AG04450 (cell line): Measurements from ENCODE around the gene PDLIM1. TPM values are rescaled to one million over a fixed set of nuclear protein-coding genes. Genes with fewer than 3 reads are reported as not detected.

Source experiments
- CTCF ChIA-PET: fragments of 300-600, 350-600 bp; formaldehyde crosslinking; extraction: SDS; loops from one replicate; lab custom pipeline; 2022; ENCODE audit warnings: antibody characterized with exemption, inconsistent platforms; lab: Charles Lee
- POLR2A ChIA-PET: fragments of 350-600 bp; formaldehyde crosslinking; extraction: SDS; loops from one replicate; lab custom pipeline; 2021; ENCODE audit warnings: antibody characterized with exemption, inconsistent platforms; lab: Yijun Ruan, JAX
- DNase-seq: peaks from one replicate; pipeline ENCODE4 v3.0.0-alpha.2; 2011; ENCODE audit warnings: low read depth, low spot score
- H3K27ac ChIP-seq: one replicate; pipeline ENCODE4 v1.5.1; 2012; ENCODE audit warnings: low read depth, low read length, control low read depth
- H3K27me3 ChIP-seq: one replicate; pipeline ENCODE4 v1.6.0; 2012; ENCODE audit warnings: low read length; ENCODE audit not compliant: control insufficient read depth, insufficient read depth
- H3K4me3 ChIP-seq: 2 replicates; pipeline ENCODE4 v1.5.1; 2011; ENCODE audit warnings: mild to moderate bottlenecking, low read depth, low read length, control low read depth
- H3K9me3 ChIP-seq: 2 replicates; pipeline ENCODE4 v1.5.1; 2012; ENCODE audit warnings: low read length; ENCODE audit not compliant: control insufficient read depth, insufficient read depth
- polyA plus RNA-seq: library from polyadenylated mRNA; depleted of rRNA; stranded (reverse); fragments of >200 nt; gene quantifications from 2 replicates; pipeline ENCODE4 v1.2.3, GENCODE V29; 2011
- TF ChIP-seq, protein P1 (sequence below): IDR thresholded peaks from 2 replicates; pipeline ENCODE4 v1.5.1; 2011; ENCODE audit warnings: low read depth, low read length, control low read depth, inconsistent platforms

The PDLIM1 gene
- polyA plus RNA-seq, 1 experiment: 255 TPM

DNA sequence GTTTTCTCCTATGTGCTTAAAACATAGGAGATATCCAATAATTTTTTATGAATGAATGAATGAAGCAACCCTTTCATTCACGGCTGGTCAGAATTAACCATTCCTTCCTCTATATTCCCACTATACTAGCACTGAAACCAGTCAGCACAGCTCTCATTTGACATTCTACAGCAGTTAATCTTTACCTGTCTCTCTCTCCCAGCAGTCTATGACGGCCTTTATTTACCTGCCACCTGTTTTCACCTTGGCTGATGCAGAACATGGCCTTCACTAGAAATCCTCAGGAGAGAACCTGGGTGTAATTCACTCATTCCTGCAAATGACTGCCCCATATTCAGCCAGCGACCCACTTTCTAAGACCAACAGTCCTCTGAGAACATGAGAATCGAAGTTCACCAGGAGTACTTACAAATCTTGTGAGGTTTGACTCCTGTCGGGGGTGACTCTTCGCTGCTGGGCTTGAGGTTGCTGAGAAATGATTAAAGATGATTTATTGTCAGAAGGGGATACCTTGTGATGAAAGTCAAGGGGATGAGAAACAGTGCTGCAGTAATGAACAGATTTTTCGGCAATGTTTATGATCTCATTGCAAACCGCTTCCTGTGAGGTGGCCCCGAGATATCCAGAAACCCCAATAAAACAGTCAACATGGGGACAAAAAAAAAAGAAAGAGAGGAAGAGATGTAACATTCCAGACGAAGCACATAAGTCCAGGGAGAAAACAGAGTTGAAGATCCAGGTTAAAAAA lies 30.9 kb upstream of the PDLIM1 start:
- ChIA-PET CTCF (interaction anchor here (1.3 kb wide), 1 partner anchor 8 kb away, joined by 3 read pairs; no protein-coding TSS in a partner anchor), POLR2A (no interaction called here)
- Histone ChIP-seq H3K27ac (no peak overlapping the region), H3K9me3 (no peaks in the 10 kb centered on the region), H3K27me3 (no peaks in the 10 kb centered on the region), H3K4me3 (no peak overlapping the region)
- TF ChIP-seq, protein P1, sequence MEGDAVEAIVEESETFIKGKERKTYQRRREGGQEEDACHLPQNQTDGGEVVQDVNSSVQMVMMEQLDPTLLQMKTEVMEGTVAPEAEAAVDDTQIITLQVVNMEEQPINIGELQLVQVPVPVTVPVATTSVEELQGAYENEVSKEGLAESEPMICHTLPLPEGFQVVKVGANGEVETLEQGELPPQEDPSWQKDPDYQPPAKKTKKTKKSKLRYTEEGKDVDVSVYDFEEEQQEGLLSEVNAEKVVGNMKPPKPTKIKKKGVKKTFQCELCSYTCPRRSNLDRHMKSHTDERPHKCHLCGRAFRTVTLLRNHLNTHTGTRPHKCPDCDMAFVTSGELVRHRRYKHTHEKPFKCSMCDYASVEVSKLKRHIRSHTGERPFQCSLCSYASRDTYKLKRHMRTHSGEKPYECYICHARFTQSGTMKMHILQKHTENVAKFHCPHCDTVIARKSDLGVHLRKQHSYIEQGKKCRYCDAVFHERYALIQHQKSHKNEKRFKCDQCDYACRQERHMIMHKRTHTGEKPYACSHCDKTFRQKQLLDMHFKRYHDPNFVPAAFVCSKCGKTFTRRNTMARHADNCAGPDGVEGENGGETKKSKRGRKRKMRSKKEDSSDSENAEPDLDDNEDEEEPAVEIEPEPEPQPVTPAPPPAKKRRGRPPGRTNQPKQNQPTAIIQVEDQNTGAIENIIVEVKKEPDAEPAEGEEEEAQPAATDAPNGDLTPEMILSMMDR: no peak
- no peak for DNase-seq

DNA sequence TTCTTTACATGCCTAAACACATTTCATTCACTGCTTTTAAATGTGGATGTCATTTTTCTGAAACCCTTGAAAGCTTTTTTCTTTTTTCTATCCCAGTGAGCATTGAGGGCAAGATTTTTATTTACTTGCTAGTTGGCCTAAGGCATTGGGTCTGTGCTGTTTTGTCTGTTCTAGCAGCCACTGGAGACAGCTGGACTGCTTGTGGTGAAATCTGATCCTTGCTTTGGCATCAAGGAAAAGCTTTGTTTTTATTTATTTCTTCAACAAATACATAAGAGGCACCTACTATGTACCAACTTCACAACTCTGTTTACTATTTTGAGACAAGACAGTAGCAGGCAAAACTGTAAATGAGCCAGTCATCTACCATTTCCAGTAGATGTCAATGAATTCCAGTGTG lies 28.4 kb upstream of the PDLIM1 start:
- ChIA-PET POLR2A (interaction anchor here (1.3 kb wide), 1 partner anchor 10 kb away, joined by 7 read pairs; no protein-coding TSS in a partner anchor), CTCF (interaction anchor here (0.8 to 1.0 kb wide), 3 partner anchors 44 to 76 kb away, joined by 3 read pairs; no protein-coding TSS in a partner anchor)
- no peak for DNase-seq

DNA sequence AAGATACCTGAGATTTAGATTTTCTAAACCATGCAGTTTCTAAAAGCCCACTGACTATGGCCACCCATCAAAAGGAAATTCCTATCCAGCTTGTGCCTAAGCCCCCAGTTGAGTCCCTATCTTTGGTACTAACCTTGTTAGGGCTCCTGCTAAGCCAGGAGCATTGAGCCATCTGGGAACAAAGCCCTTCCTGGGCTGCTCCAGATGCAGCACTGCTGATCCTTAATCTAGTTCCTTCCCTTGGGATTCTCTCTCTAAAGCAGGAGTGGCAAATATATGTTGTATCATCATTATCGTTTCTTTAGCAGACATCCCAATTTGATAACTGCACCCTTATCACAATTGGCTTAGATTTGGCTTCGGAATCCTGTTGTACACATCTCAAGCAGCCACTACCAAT lies 24.7 kb upstream of the PDLIM1 start:
- no peak for DNase-seq
- ChIA-PET POLR2A (no interaction called here), CTCF (no interaction called here)
- Histone ChIP-seq H3K27ac (no peak overlapping the region), H3K27me3 (peaks cover 3% of the 10 kb centered on the region), H3K9me3 (no peaks in the 10 kb centered on the region), H3K4me3 (no peak overlapping the region)
- TF ChIP-seq, protein P1: no peak

More for the DNA sequence above, 28.4 kb upstream of the PDLIM1 start:
- Histone ChIP-seq H3K9me3 (no peaks in the 10 kb centered on the region), H3K27ac (no peak overlapping the region), H3K4me3 (no peak overlapping the region), H3K27me3 (peaks cover 3% of the 10 kb centered on the region)
- TF ChIP-seq, protein P1: no peak

DNA sequence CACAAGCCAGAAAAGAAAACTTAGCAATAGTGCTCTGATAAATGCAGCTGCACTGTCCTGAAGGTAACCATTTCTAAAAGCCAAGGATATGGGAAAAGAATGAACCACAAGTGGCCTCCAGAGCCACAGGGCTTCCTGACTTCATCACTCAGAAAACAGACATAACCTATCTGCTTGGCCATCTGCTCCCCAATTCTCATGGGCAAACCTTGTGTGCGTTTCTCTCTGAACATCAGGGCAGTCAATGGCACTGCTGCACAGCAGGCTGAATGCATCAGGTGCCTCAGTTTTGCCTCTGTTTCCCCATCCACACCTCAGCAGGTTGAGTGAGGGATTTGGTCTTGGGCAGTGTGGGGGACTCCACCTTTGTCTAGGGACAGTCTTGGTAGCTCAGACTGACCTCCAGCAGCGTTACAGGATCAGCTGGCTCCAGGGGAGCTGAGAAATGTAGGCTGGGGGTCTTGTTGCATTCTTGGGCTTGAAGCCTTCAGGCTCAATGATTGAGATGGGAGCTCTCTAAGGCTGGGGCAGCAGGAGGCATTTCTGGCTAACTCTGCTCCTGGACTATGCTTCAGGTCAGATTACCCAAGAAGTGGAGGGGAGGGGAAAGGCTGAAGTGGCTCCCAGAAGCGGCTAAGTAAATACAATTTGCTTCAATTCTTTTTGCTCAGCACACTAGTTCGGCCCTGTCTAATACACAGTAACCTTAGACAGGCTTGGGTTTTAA lies 23.6 kb upstream of the PDLIM1 start:
- Histone ChIP-seq H3K27ac (no peak overlapping the region), H3K9me3 (no peaks in the 10 kb centered on the region), H3K27me3 (peaks cover 3% of the 10 kb centered on the region), H3K4me3 (no peak overlapping the region)
- ChIA-PET CTCF (no interaction called here), POLR2A (no interaction called here)
- DNase-seq: no peak
- TF ChIP-seq, protein P1: no peak
